ENCODE results near the gene LRBA. TPM values are rescaled to one million over a fixed set of nuclear protein-coding genes. Genes with fewer than 3 reads are reported as not detected.

The LRBA gene
- total RNA-seq, 1 experiment from 2014 or later = 55.3 TPM

- H4K20me1 ChIP-seq (ENCODE audit: control insufficient read depth, insufficient read depth, insufficient read length) = no peaks in the 10 kb centered on the region
- no peak overlapping the region for H3K4ac ChIP-seq (ENCODE audit: low read depth, low read length)
- no peak overlapping the region for H2AFZ ChIP-seq (ENCODE audit: low read length)
- H3K56ac ChIP-seq (ENCODE audit: insufficient read length, low read depth, low read length) = no peak overlapping the region
- no peak overlapping the region for H4K8ac ChIP-seq (replicated peaks; ENCODE audit: insufficient read length, low read depth, low read length)
- H4K5ac ChIP-seq (ENCODE audit: insufficient read length, low read depth, low read length) = no peak overlapping the region
- Mint-ChIP-seq H3K27me3 (ENCODE audit: low read depth) (no peaks in the 10 kb centered on the region), H3K4me3 (no peak overlapping the region), H3K9me3 (no peaks in the 10 kb centered on the region), H3K4me1 (peaks cover 6% of the 10 kb centered on the region in 2 experiments), H3K36me3 (ENCODE audit: insufficient read depth in 1 of 3, low read depth in 3 of 3) (no peaks in the 10 kb centered on the region), H3K27ac (no peak overlapping the region)
- no peaks in the 10 kb centered on the region for H3K27me3 ChIP-seq (ENCODE audit: insufficient read depth, low read length)
- no peak for TF ChIP-seq CTCF (conservative IDR thresholded peaks at IDR 0.05)
- H2AK5ac ChIP-seq (ENCODE audit: insufficient read length, low read length) = no peak overlapping the region
- no peak overlapping the region for H2BK12ac ChIP-seq (ENCODE audit: insufficient read length, low read depth, low read length)
- H3K79me2 ChIP-seq (ENCODE audit: insufficient read depth, low read length) = no peaks in the 10 kb centered on the region
- no peaks in the 10 kb centered on the region for H3K23me2 ChIP-seq (ENCODE audit: insufficient read length, low read depth, low read length, poor library complexity, severe bottlenecking)
- no peak overlapping the region for H2BK15ac ChIP-seq (ENCODE audit: low read depth, low read length)
- H3K9me3 ChIP-seq (ENCODE audit: control insufficient read depth, low read depth, low read length) = no peaks in the 10 kb centered on the region
- no peak overlapping the region for H3T11ph ChIP-seq (ENCODE audit: low read length)
- no peak overlapping the region for H2BK5ac ChIP-seq (ENCODE audit: insufficient read length, low read length)
- no peaks in the 10 kb centered on the region for H3K79me1 ChIP-seq (ENCODE audit: insufficient read depth, low read depth, low read length, poor library complexity, severe bottlenecking)
- no peak overlapping the region for H2BK20ac ChIP-seq (ENCODE audit: low read depth, low read length, poor library complexity, severe bottlenecking)
- H3K4me2 ChIP-seq (ENCODE audit: insufficient read depth, insufficient read length, low read length) = no peak overlapping the region
- DNase-seq = no peak
- no CpG with 5 or more reads among the region's 4 CpGs for WGBS (ENCODE audit: extremely low coverage, insufficient read length, low lambda C conversion rate)
- H2BK120ac ChIP-seq (ENCODE audit: low read depth, low read length, poor library complexity, severe bottlenecking) = no peak overlapping the region
- no peak overlapping the region for H3K14ac ChIP-seq (ENCODE audit: insufficient read depth, low read length)
- H3K27ac ChIP-seq (ENCODE audit: insufficient read length, low read depth, low read length) = no peak overlapping the region
- no peak overlapping the region for H3K9ac ChIP-seq (ENCODE audit: extremely low read depth, insufficient read length, low read length)
- no peak overlapping the region for H4K91ac ChIP-seq (ENCODE audit: insufficient read length, low read depth, low read length)
- H3K18ac ChIP-seq (ENCODE audit: insufficient read length, low read depth, low read length) = no peak overlapping the region
- H3K4me1 ChIP-seq (ENCODE audit: insufficient read depth, low read length) = peaks cover 5% of the 10 kb centered on the region; the same call in 1 of the 2 replicates
- H3K23ac ChIP-seq (ENCODE audit: insufficient read length, low read depth, low read length) = no peak overlapping the region
Observed at GRCh38 chr4:150310159-150310895, 704.8 kb downstream of the LRBA start.
